ENCODE measurements around the gene WDR76.
"Not testable (repeated sequence)": the region's sequence is repeated elsewhere in the genome, so short reads cannot be mapped to it uniquely, and the experiment has no call there.

The WDR76 gene

GRCh38 chr15:43824302-43825246 lies 2.2 kb upstream of the WDR76 start, which contains the start of gene MFAP1:
Gene MFAP1 (minus strand): TSS chr15:43824690. CDS start chr15:43824569, 121 bp downstream.
- DNase-seq: peak; percentile 72 to 91 (median 90)

GRCh38 chr15:43825305-43825704 lies 1.5 kb upstream of the WDR76 start:
- DNase-seq: not testable (repeated sequence)

GRCh38 chr15:43826029-43826507 lies 734 bp upstream of the WDR76 start:
- DNase-seq: no peak

- peak in 1 of 6 experiments; percentile 9 for DNase-seq
These were observed 1.4 kb downstream of the WDR76 start for GRCh38 chr15:43828061-43828657.

GRCh38 chr15:43829951-43830540 lies 3.2 kb downstream of the WDR76 start:
- not testable (repeated sequence) for DNase-seq

GRCh38 chr15:43830691-43831275 lies 4.0 kb downstream of the WDR76 start:
- DNase-seq: not testable (repeated sequence)

GRCh38 chr15:43831519-43832052 lies 4.8 kb downstream of the WDR76 start:
- not testable (repeated sequence) for DNase-seq

GRCh38 chr15:43832485-43832884 lies 5.7 kb downstream of the WDR76 start:
- DNase-seq: not testable (repeated sequence)

GRCh38 chr15:43845421-43845820 lies 18.6 kb downstream of the WDR76 start:
- DNase-seq: no peak

GRCh38 chr15:43851251-43851650 lies 24.4 kb downstream of the WDR76 start:
- DNase-seq: no peak

- no peak for DNase-seq
These were observed 25.8 kb downstream of the WDR76 start for GRCh38 chr15:43852607-43853006.

GRCh38 chr15:43854801-43855200 lies 28.0 kb downstream of the WDR76 start:
- DNase-seq: no peak

- DNase-seq: no peak
These were observed 32.7 kb downstream of the WDR76 start for GRCh38 chr15:43859546-43859945.

- not testable (repeated sequence) for DNase-seq
These were observed 39.8 kb downstream of the WDR76 start for GRCh38 chr15:43866636-43867035.

- no peak for DNase-seq
These were observed 40.3 kb downstream of the WDR76 start for GRCh38 chr15:43867096-43867495.

- no peak for DNase-seq
These were observed 41.6 kb downstream of the WDR76 start for GRCh38 chr15:43868406-43868805.

- DNase-seq: no peak
These were observed 45.0 kb downstream of the WDR76 start for GRCh38 chr15:43871835-43872234.

- DNase-seq: peak in 1 of 6 experiments; percentile 11
These were observed 45.7 kb downstream of the WDR76 start for GRCh38 chr15:43872416-43873020.

GRCh38 chr15:43873651-43874050 lies 46.8 kb downstream of the WDR76 start:
- DNase-seq: no peak

GRCh38 chr15:43876872-43877271 lies 50.1 kb downstream of the WDR76 start:
- DNase-seq: no peak

- no peak for DNase-seq
These were observed 50.6 kb downstream of the WDR76 start for GRCh38 chr15:43877371-43877770.

GRCh38 chr15:43878446-43878845 lies 51.6 kb downstream of the WDR76 start:
- no peak for DNase-seq
